GM12878 (cell line): ENCODE data around the gene SPAG9. TPM values are rescaled to one million over a fixed set of nuclear protein-coding genes. Genes with fewer than 3 reads are reported as not detected.

Experiments used
- ATAC-seq: fragments of 200-7000 bp; cut with Tn5 transposase; 3 replicates; pipeline ENCODE4 v1.9.1; 2020; ENCODE audit warnings: mild to moderate bottlenecking, moderate library complexity
- BruUV-seq: library from RNA; stranded (reverse); fragments of 400-500 nt; replicated peaks from 2 replicates; lab custom pipeline; 2021; lab: Mats Ljungman, UMichigan
- CTCF ChIA-PET: fragments of 300-600 bp; sonication (Branson Sonifier 250); formaldehyde crosslinking; extraction: SDS; loops from one replicate; lab custom pipeline; 2021; ENCODE audit warnings: inconsistent platforms; lab: Yijun Ruan, JAX
- POLR2A ChIA-PET: fragments of 350-600 bp; formaldehyde crosslinking; extraction: SDS; loops from one replicate; lab custom pipeline; 2021; ENCODE audit warnings: inconsistent platforms; lab: Charles Lee
- RAD21 ChIA-PET: fragments of 300-600 bp; sonication (Branson Sonifier 250); formaldehyde crosslinking; loops from one replicate; lab custom pipeline; 2023; ENCODE audit warnings: antibody characterized with exemption; ENCODE audit not compliant: unreplicated experiment; lab: Charles Lee
- SMC1A ChIA-PET: fragments of 300-600 bp; sonication (Branson Sonifier 250); formaldehyde crosslinking; loops from one replicate; lab custom pipeline; 2023; ENCODE audit not compliant: unreplicated experiment, uncharacterized antibody; lab: Charles Lee
- DNase-seq: peaks from one replicate; pipeline ENCODE4 v3.0.0-alpha.2; 2011; ENCODE audit warnings: low read depth, low spot score
- FAIRE-seq: peaks from 3 replicates; lab custom pipeline; 2011; peaks lifted over from hg19 to GRCh38; lab: Jason Lieb, UNC
- H2AFZ ChIP-seq: 2 replicates; pipeline ENCODE4 v1.6.0; 2011; ENCODE audit warnings: low read depth, low read length, control low read depth; ENCODE audit not compliant: control insufficient read depth
- H3K27ac ChIP-seq: 2 replicates; pipeline ENCODE4 v1.5.1; 2011; ENCODE audit warnings: control low read depth; ENCODE audit not compliant: control insufficient read depth, insufficient read depth
- H3K27me3 ChIP-seq, 2 experiments: replicated peaks in 1 of 2; 2 replicates each; pipeline versions ENCODE4 v1.6.0 to v1.6.1; 2011; ENCODE audit warnings: low read length in 1 of 2; ENCODE audit not compliant: control insufficient read depth in 2 of 2, insufficient read depth in 2 of 2
- H3K36me3 ChIP-seq, 2 experiments: 2 replicates each; pipeline ENCODE4 v1.5.1; 2011; ENCODE audit warnings: low read length in 1 of 2; ENCODE audit not compliant: control insufficient read depth in 2 of 2, insufficient read depth in 2 of 2
- H3K4me1 ChIP-seq: 2 replicates; pipeline ENCODE4 v1.6.1; 2011; ENCODE audit warnings: mild to moderate bottlenecking, low read length, moderate library complexity, mixed read lengths; ENCODE audit not compliant: control insufficient read depth, insufficient read depth
- H3K4me2 ChIP-seq: 2 replicates; pipeline ENCODE4 v1.6.0; 2011; ENCODE audit warnings: control low read depth; ENCODE audit not compliant: control insufficient read depth, insufficient read depth
- H3K4me3 ChIP-seq: fragments of 200-600 bp; sonication (generic); 2 replicates; pipeline ENCODE4 v1.5.1; 2016
- H3K79me2 ChIP-seq: 2 replicates; pipeline ENCODE4 v1.6.0; 2011; ENCODE audit warnings: low read length; ENCODE audit not compliant: control insufficient read depth, insufficient read depth
- H3K9ac ChIP-seq: 2 replicates; pipeline ENCODE4 v1.8.0; 2011; ENCODE audit warnings: low read length, control low read depth, mixed read lengths; ENCODE audit not compliant: control insufficient read depth, insufficient read depth
- H3K9me3 ChIP-seq: replicated peaks from 3 replicates; pipeline ENCODE4 v1.5.1; 2011; ENCODE audit warnings: mild to moderate bottlenecking, low read length; ENCODE audit not compliant: control insufficient read depth, insufficient read depth
- H4K20me1 ChIP-seq: 2 replicates; pipeline ENCODE4 v1.6.0; 2011; ENCODE audit not compliant: control insufficient read depth, insufficient read depth
- RBBP5 ChIP-seq: fragments of 200-600 bp; sonication (generic); conservative IDR thresholded peaks from 2 replicates; pipeline ENCODE4 v1.6.1; 2016
- WGBS: methylation state at CpG from one replicate; pipeline ENCODE4 v1.1.6; 2016; ENCODE audit warnings: low lambda C conversion rate; ENCODE audit not compliant: insufficient replicate concordance, insufficient coverage; ENCODE audit errors: missing lambda C conversion rate; 5-methylcytosine and 5-hydroxymethylcytosine counted together
- in situ Hi-C: fragments of 300-500 bp; cut with MboI; formaldehyde crosslinking; loops from 9 replicates; pipeline ENCODE4 v1.14.3; 2018; ENCODE audit warnings: mixed read lengths
- intact Hi-C: fragments of 100-400 bp; cut with micrococcal nuclease; formaldehyde crosslinking; loops from one replicate; pipeline ENCODE4 v1.14.2; 2022; ENCODE audit not compliant: unreplicated experiment
- polyA plus RNA-seq, 11 experiments: library from polyadenylated mRNA; depleted of rRNA in 4 of 11; unstranded in 6 of 11; stranded (reverse) in 5 of 11; fragments of >200 nt; fragmentation: Nextera tagmentation in 4 of 11; fragmentation: Illumina TruSeq in 1 of 11; extraction: Ambion mirVana in 4 of 11; extraction: Trizol in 1 of 11; gene quantifications; 1 replicate in 1 of 11; 2 replicates in 10 of 11; pipeline versions ENCODE4 v1.2.1 to v1.2.3, GENCODE V29; 2011 to 2016; ENCODE audit warnings: inconsistent platforms in 2 of 11, missing spikeins in 2 of 11, low read depth in 1 of 11
- total RNA-seq, 4 experiments: library from RNA; depleted of rRNA in 3 of 4; stranded (reverse); fragments of >200 nt in 3 of 4; fragmentation: Illumina TruSeq in 1 of 4; extraction: Trizol in 1 of 4; gene quantifications; 2 replicates each; pipeline versions ENCODE4 v1.2.1 to v1.2.3, GENCODE V29; 2013 to 2021
- TF ChIP-seq, protein P1 (sequence below): fragments of 450-650 bp; formaldehyde crosslinking; IDR thresholded peaks from 2 replicates; pipeline ENCODE4 v1.4.0; 2022; ENCODE audit warnings: mild to moderate bottlenecking, moderate library complexity

SPAG9 gene
- total and polyA plus RNA-seq, 10 of the 15 experiments (the other 5 are each of a cell fraction or from before 2014, with no cell fraction given), result 6.6 to 42.0 (median 24.9) TPM

DNA sequence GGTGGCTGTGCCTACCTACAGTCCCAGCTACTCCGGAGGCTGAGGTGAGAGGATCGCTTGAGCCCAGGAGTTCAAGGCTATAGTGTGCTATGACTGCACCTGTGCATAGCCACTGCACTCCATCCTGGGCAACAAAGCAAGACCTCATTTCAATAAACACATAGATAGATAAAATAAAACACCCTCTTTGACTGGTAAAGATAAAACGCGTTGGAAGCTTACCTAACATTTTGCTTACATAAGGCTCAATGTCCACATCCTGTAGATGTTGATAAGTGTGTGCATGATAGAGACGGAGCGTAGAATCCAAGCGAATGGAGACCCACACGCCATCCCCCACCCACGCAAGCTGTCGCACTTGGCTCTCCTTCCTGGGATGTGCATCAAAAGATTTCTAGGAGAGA lies 141.1 kb downstream of the SPAG9 start:
- WGBS, result 91% methylated on average over 10 of the region's 10 CpGs

More for the DNA sequence above, 141.1 kb downstream of the SPAG9 start:
- peaks cover 0 to 8% of the 10 kb centered on the region in 2 experiments; a peak in 3 of 4 replicates for H3K36me3 ChIP-seq
- ChIA-PET SMC1A (interaction anchor here (0.9 kb wide), 1 partner anchor 15 kb away, joined by 3 read pairs; no protein-coding TSS in a partner anchor), CTCF (interaction anchor here (0.6 to 1.0 kb wide), 2 partner anchors 139 to 205 kb away, joined by 3 read pairs; no protein-coding TSS in a partner anchor), RAD21 (no interaction called here), POLR2A (interaction anchor here (0.5 kb wide), 1 partner anchor 38 kb away, joined by 7 read pairs; no protein-coding TSS in a partner anchor)
- no peak overlapping the region for H3K27ac ChIP-seq
- intact Hi-C loops, result no loop called here
- H3K9me3 ChIP-seq, result no peaks in the 10 kb centered on the region
- FAIRE-seq (no peak), DNase-seq (no peak), ATAC-seq (no peak)
- H2AFZ ChIP-seq, result no peak overlapping the region
- TF ChIP-seq RBBP5, result no peak
- TF ChIP-seq, protein P1, sequence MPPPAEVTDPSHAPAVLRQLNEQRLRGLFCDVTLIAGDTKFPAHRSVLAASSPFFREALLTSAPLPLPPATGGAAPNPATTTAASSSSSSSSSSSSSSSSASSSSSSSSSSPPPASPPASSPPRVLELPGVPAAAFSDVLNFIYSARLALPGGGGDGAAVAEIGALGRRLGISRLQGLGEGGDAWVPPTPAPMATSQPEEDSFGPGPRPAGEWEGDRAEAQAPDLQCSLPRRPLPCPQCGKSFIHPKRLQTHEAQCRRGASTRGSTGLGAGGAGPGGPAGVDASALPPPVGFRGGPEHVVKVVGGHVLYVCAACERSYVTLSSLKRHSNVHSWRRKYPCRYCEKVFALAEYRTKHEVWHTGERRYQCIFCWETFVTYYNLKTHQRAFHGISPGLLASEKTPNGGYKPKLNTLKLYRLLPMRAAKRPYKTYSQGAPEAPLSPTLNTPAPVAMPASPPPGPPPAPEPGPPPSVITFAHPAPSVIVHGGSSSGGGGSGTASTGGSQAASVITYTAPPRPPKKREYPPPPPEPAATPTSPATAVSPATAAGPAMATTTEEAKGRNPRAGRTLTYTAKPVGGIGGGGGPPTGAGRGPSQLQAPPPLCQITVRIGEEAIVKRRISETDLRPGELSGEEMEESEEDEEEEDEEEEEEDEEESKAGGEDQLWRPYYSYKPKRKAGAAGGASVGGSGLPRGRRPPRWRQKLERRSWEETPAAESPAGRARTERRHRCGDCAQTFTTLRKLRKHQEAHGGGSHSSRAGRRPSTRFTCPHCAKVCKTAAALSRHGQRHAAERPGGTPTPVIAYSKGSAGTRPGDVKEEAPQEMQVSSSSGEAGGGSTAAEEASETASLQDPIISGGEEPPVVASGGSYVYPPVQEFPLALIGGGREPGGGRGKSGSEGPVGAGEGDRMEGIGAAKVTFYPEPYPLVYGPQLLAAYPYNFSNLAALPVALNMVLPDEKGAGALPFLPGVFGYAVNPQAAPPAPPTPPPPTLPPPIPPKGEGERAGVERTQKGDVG, result no peak
- no TSS peak for BruUV-seq
- H3K79me2 ChIP-seq, result no peaks in the 10 kb centered on the region
- no peak overlapping the region for H3K9ac ChIP-seq
- H3K4me3 ChIP-seq, result no peak overlapping the region
- in situ Hi-C loops, result no loop called here
- no peak overlapping the region for H3K4me2 ChIP-seq
- no peaks in the 10 kb centered on the region for H3K4me1 ChIP-seq
- no peaks in the 10 kb centered on the region for H3K27me3 ChIP-seq
- no peaks in the 10 kb centered on the region for H4K20me1 ChIP-seq
